ENCODE data around the gene HSPB7.
"Not testable (repeated sequence)": the region's sequence is repeated elsewhere in the genome, so short reads cannot be mapped to it uniquely, and the experiment has no call there.

The HSPB7 gene

DNA sequence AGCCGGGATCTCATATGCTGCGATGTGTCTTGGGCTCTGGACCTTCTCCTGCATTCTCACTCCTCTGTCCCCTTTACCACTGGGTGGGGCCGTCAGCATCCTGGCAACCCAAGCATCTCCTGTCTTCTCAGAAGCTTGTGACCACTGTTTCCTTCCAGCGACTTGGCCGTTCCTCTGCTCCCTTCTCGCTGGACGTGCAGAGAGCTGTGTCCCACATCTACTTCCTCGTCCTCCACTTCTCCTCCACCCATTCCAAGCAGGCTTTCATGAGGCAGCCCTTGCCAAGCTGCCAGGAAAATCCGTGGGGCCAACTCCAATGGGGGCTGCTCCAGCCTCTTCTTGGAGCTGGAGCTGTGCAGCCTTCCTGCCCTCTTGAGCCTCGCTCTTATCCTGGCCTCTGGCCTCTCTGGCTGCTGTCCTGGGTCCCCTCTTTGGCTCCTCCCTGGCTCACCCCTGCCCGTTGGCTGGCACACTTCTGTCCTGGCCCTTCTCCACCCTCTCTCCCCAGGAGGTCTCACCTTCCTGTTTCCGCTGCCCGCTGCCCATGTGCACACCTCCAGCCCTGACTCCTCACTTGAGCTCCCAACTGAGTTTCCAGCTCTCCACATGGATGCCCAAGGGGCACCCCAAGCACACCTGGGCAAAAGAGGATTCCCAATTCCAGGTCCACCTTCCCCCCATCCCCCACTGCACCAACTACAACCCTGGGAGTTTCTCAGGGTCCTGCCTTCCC, 46.9 kb upstream of the HSPB7 start:
- Histone ChIP-seq H2AK5ac (ENCODE audit: low read depth, low read length) (peak overlapping the region; percentile 17), H3K9ac (ENCODE audit: low read depth, low read length, poor library complexity) (no peak overlapping the region), H3K14ac (ENCODE audit: low read length) (no peak overlapping the region), H4K8ac (ENCODE audit: low read depth, low read length) (no peak overlapping the region), H3K27ac (replicated peaks; ENCODE audit: low read length) (no peak overlapping the region), H2BK12ac (ENCODE audit: low read length) (no peak overlapping the region), H3K23ac (ENCODE audit: low read depth, low read length, poor library complexity) (no peak overlapping the region), H4K91ac (ENCODE audit: low read depth, low read length, poor library complexity) (no peak overlapping the region), H3K79me1 (ENCODE audit: low read depth, low read length) (no peaks in the 10 kb centered on the region), H2BK15ac (ENCODE audit: low read length) (peak overlapping the region; percentile 2), H3K4ac (ENCODE audit: low read length) (no peak overlapping the region), H2AFZ (ENCODE audit: low read length) (peak overlapping the region; percentile 73), H2BK120ac (ENCODE audit: low read depth, low read length) (no peak overlapping the region), H3K18ac (ENCODE audit: low read length) (peak overlapping the region; percentile 68), H3K4me2 (ENCODE audit: insufficient read depth, low read length, poor library complexity, severe bottlenecking) (no peak overlapping the region), H3K27me3 (ENCODE audit: control insufficient read depth in 3 of 3, insufficient read depth in 3 of 3, low read depth in 1 of 3, low read length in 3 of 3) (peaks cover 0 to 31% (median 0%) of the 10 kb centered on the region in 3 experiments), H3K36me3 (replicated peaks in 1 of 2; ENCODE audit: control insufficient read depth in 2 of 2, insufficient read depth in 2 of 2, low read length in 2 of 2) (no peaks in the 10 kb centered on the region), H2BK5ac (ENCODE audit: low read length) (no peak overlapping the region), H3K4me1 (ENCODE audit: control insufficient read depth in 2 of 2, insufficient read depth in 1 of 2, low read depth in 1 of 2, low read length in 2 of 2) (peaks cover 30 to 35% of the 10 kb centered on the region in 2 donors), H3K4me3 (ENCODE audit: low read length in 2 of 2) (no peak overlapping the region), H3K9me3 (replicated peaks in 1 of 2; ENCODE audit: control insufficient read depth in 2 of 2, insufficient read depth in 1 of 2, low read depth in 1 of 2, low read length in 2 of 2) (no peaks in the 10 kb centered on the region)
- WGBS, 2 donors (ENCODE audit: extremely low coverage in 2 of 2, insufficient read length in 2 of 2, insufficient replicate concordance in 1 of 2): no CpG with 5 or more reads among the region's 13 CpGs
- DNase-seq (ENCODE audit: low spot score): no peak

DNA sequence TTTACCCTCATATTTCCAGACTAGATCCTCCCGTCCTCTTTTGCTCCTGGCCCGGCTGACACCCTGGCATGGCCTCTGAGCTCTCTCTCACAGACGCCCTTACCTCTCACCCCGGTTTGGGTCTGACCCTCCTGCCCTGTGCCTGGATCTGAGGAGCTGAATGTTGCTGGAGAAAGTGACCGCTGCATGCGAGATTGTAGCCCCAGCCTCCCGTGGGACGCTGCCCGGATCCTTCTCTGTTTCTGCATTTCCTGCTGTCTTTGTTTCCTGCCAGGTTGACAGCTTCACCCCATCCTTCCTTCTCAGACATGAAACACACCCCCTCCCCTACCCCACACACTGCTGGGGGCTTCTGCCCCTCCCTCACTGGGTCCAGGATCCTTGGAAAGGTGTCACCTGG, 46.1 kb upstream of the HSPB7 start:
- no peak overlapping the region for H4K91ac ChIP-seq (ENCODE audit: low read depth, low read length, poor library complexity)
- H3K36me3 ChIP-seq (replicated peaks in 1 of 2; ENCODE audit: control insufficient read depth in 2 of 2, insufficient read depth in 2 of 2, low read length in 2 of 2): no peaks in the 10 kb centered on the region
- H2BK15ac ChIP-seq (ENCODE audit: low read length): no peak overlapping the region
- DNase-seq (ENCODE audit: low spot score): no peak
- H3K4ac ChIP-seq (ENCODE audit: low read length): no peak overlapping the region
- H3K18ac ChIP-seq (ENCODE audit: low read length): no peak overlapping the region
- H3K4me2 ChIP-seq (ENCODE audit: insufficient read depth, low read length, poor library complexity, severe bottlenecking): no peak overlapping the region
- H2BK12ac ChIP-seq (ENCODE audit: low read length): no peak overlapping the region
- no peak overlapping the region for H3K27ac ChIP-seq (replicated peaks; ENCODE audit: low read length)
- H3K9me3 ChIP-seq (replicated peaks in 1 of 2; ENCODE audit: control insufficient read depth in 2 of 2, insufficient read depth in 1 of 2, low read depth in 1 of 2, low read length in 2 of 2): no peaks in the 10 kb centered on the region
- H4K8ac ChIP-seq (ENCODE audit: low read depth, low read length): no peak overlapping the region
- peak overlapping the region; percentile 73 for H2AFZ ChIP-seq (ENCODE audit: low read length)
- H2BK120ac ChIP-seq (ENCODE audit: low read depth, low read length): no peak overlapping the region
- H3K23ac ChIP-seq (ENCODE audit: low read depth, low read length, poor library complexity): no peak overlapping the region
- WGBS, 2 donors (ENCODE audit: extremely low coverage in 2 of 2, insufficient read length in 2 of 2, insufficient replicate concordance in 1 of 2): no CpG with 5 or more reads among the region's 9 CpGs
- H3K4me3 ChIP-seq (ENCODE audit: low read length in 2 of 2): no peak overlapping the region
- no peak overlapping the region for H2BK5ac ChIP-seq (ENCODE audit: low read length)
- peaks cover 30 to 35% of the 10 kb centered on the region in 2 donors for H3K4me1 ChIP-seq (ENCODE audit: control insufficient read depth in 2 of 2, insufficient read depth in 1 of 2, low read depth in 1 of 2, low read length in 2 of 2)
- no peak overlapping the region for H3K14ac ChIP-seq (ENCODE audit: low read length)
- H3K9ac ChIP-seq (ENCODE audit: low read depth, low read length, poor library complexity): no peak overlapping the region
- H3K79me1 ChIP-seq (ENCODE audit: low read depth, low read length): no peaks in the 10 kb centered on the region
- peak overlapping the region; percentile 0 for H2AK5ac ChIP-seq (ENCODE audit: low read depth, low read length)
- H3K27me3 ChIP-seq (ENCODE audit: control insufficient read depth in 3 of 3, insufficient read depth in 3 of 3, low read depth in 1 of 3, low read length in 3 of 3): peaks cover 0 to 31% (median 0%) of the 10 kb centered on the region in 3 experiments

DNA sequence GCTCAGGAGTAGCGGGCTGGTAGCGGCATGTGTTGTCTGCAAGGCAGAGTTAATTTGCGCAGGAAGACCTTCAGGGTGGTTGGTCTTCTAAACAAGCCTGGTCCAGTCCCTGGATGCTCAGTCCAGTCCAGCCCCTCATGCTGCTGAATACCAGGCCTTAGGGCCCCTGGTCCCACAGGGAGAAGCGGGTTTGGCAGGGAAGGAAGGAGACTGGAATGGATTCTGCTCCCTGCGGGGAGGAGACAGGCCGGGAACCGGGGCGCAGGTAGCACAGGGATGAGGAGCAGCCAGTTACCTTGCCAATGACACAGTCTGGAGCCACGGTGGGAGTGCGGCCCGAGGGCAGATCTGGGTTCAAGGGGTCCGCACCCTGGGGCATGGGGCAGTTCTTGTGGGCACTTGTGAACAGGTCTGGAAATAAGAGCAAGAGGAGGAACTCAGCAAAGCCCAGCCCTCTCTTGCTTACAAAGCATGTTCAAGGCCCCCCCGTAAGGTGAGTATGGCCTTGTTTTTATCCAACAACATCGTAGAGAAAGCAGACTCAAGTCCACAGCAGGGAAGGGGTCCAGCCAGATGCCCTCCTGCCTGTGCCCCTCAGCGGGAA, 45.5 kb upstream of the HSPB7 start:
- Histone ChIP-seq H3K14ac (ENCODE audit: low read length) (no peak overlapping the region), H3K23ac (ENCODE audit: low read depth, low read length, poor library complexity) (no peak overlapping the region), H2AFZ (ENCODE audit: low read length) (no peak overlapping the region), H3K36me3 (replicated peaks in 1 of 2; ENCODE audit: control insufficient read depth in 2 of 2, insufficient read depth in 2 of 2, low read length in 2 of 2) (no peaks in the 10 kb centered on the region), H2AK5ac (ENCODE audit: low read depth, low read length) (peak overlapping the region; percentile 85), H2BK15ac (ENCODE audit: low read length) (no peak overlapping the region), H3K4ac (ENCODE audit: low read length) (peak overlapping the region; percentile 44), H2BK5ac (ENCODE audit: low read length) (no peak overlapping the region), H3K18ac (ENCODE audit: low read length) (peak overlapping the region; percentile 77), H3K27ac (replicated peaks; ENCODE audit: low read length) (no peak overlapping the region), H3K4me1 (ENCODE audit: control insufficient read depth in 2 of 2, insufficient read depth in 1 of 2, low read depth in 1 of 2, low read length in 2 of 2) (peaks cover 29 to 31% of the 10 kb centered on the region in 2 donors), H4K8ac (ENCODE audit: low read depth, low read length) (no peak overlapping the region), H3K9ac (ENCODE audit: low read depth, low read length, poor library complexity) (peak overlapping the region; percentile 10), H2BK12ac (ENCODE audit: low read length) (no peak overlapping the region), H4K91ac (ENCODE audit: low read depth, low read length, poor library complexity) (no peak overlapping the region), H3K9me3 (replicated peaks in 1 of 2; ENCODE audit: control insufficient read depth in 2 of 2, insufficient read depth in 1 of 2, low read depth in 1 of 2, low read length in 2 of 2) (no peaks in the 10 kb centered on the region), H3K27me3 (ENCODE audit: control insufficient read depth in 3 of 3, insufficient read depth in 3 of 3, low read depth in 1 of 3, low read length in 3 of 3) (peaks cover 0 to 31% (median 0%) of the 10 kb centered on the region in 3 experiments), H3K4me2 (ENCODE audit: insufficient read depth, low read length, poor library complexity, severe bottlenecking) (no peak overlapping the region), H2BK120ac (ENCODE audit: low read depth, low read length) (no peak overlapping the region), H3K4me3 (ENCODE audit: low read length in 2 of 2) (no peak overlapping the region), H3K79me1 (ENCODE audit: low read depth, low read length) (no peaks in the 10 kb centered on the region)
- no CpG with 5 or more reads among the region's 15 CpGs for WGBS, 2 donors (ENCODE audit: extremely low coverage in 2 of 2, insufficient read length in 2 of 2, insufficient replicate concordance in 1 of 2)
- no peak for DNase-seq (ENCODE audit: low spot score)

DNA sequence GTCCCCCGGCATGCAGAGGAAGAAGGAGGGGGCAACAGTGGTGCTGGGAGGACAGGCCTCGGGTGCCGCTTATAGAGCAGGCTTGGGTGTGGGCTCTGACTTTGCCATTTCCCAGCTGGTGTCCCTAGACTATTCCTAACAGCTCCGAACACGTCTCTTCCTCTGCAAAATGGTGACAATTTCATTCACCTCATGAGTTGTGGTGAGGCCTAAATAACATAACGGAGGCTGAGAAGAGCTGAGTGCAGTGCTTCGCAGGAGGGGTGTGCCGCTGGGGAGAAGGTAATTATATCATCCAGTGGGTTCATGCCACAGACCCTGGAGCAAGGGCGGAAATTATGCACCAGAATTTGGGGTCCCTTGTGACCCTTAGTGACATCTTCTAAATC, 44.8 kb upstream of the HSPB7 start:
- not testable (repeated sequence) for H2BK5ac ChIP-seq (ENCODE audit: low read length); H3K9ac ChIP-seq (ENCODE audit: low read depth, low read length, poor library complexity); H2AFZ ChIP-seq (ENCODE audit: low read length); H4K91ac ChIP-seq (ENCODE audit: low read depth, low read length, poor library complexity); H2AK5ac ChIP-seq (ENCODE audit: low read depth, low read length); H3K9me3 ChIP-seq (replicated peaks in 1 of 2; ENCODE audit: control insufficient read depth in 2 of 2, insufficient read depth in 1 of 2, low read depth in 1 of 2, low read length in 2 of 2); H4K8ac ChIP-seq (ENCODE audit: low read depth, low read length); H3K4me3 ChIP-seq (ENCODE audit: low read length in 2 of 2); H3K14ac ChIP-seq (ENCODE audit: low read length); H3K27ac ChIP-seq (replicated peaks; ENCODE audit: low read length); H2BK12ac ChIP-seq (ENCODE audit: low read length); H3K79me1 ChIP-seq (ENCODE audit: low read depth, low read length); H3K4ac ChIP-seq (ENCODE audit: low read length); H3K4me2 ChIP-seq (ENCODE audit: insufficient read depth, low read length, poor library complexity, severe bottlenecking); H3K23ac ChIP-seq (ENCODE audit: low read depth, low read length, poor library complexity); DNase-seq (ENCODE audit: low spot score); H3K18ac ChIP-seq (ENCODE audit: low read length); H2BK120ac ChIP-seq (ENCODE audit: low read depth, low read length); H3K36me3 ChIP-seq (replicated peaks in 1 of 2; ENCODE audit: control insufficient read depth in 2 of 2, insufficient read depth in 2 of 2, low read length in 2 of 2); H2BK15ac ChIP-seq (ENCODE audit: low read length)
- Histone ChIP-seq H3K27me3 (ENCODE audit: control insufficient read depth in 3 of 3, insufficient read depth in 3 of 3, low read depth in 1 of 3, low read length in 3 of 3) (peaks cover 0 to 31% (median 0%) of the 10 kb centered on the region in 3 experiments), H3K4me1 (ENCODE audit: control insufficient read depth in 2 of 2, insufficient read depth in 1 of 2, low read depth in 1 of 2, low read length in 2 of 2) (peaks cover 23 to 24% of the 10 kb centered on the region in 2 donors)
- no CpG with 5 or more reads among the region's 9 CpGs for WGBS, 2 donors (ENCODE audit: extremely low coverage in 2 of 2, insufficient read length in 2 of 2, insufficient replicate concordance in 1 of 2)
